OCI-LY3 (cell line): ENCODE results near the gene ADAMTSL5.

Experiments used
- EZH2phosphoT487 ChIP-seq: fragments of 200-600 bp; shearing (Covaris generic); IDR thresholded peaks from 2 replicates; pipeline ENCODE4 v1.6.1; 2018; ENCODE audit warnings: antibody characterized with exemption, mixed run types, low read depth
- TF ChIP-seq, protein P1 (sequence below): fragments of 200-600, 300-600 bp; sonication (generic); IDR thresholded peaks from 2 replicates; pipeline ENCODE4 v1.5.1; 2014; ENCODE audit warnings: antibody characterized with exemption, low read length, low read depth

GRCh38 chr19:1514986-1515721 is 2.3 kb upstream of the ADAMTSL5 start:
- TF ChIP-seq, protein P1, sequence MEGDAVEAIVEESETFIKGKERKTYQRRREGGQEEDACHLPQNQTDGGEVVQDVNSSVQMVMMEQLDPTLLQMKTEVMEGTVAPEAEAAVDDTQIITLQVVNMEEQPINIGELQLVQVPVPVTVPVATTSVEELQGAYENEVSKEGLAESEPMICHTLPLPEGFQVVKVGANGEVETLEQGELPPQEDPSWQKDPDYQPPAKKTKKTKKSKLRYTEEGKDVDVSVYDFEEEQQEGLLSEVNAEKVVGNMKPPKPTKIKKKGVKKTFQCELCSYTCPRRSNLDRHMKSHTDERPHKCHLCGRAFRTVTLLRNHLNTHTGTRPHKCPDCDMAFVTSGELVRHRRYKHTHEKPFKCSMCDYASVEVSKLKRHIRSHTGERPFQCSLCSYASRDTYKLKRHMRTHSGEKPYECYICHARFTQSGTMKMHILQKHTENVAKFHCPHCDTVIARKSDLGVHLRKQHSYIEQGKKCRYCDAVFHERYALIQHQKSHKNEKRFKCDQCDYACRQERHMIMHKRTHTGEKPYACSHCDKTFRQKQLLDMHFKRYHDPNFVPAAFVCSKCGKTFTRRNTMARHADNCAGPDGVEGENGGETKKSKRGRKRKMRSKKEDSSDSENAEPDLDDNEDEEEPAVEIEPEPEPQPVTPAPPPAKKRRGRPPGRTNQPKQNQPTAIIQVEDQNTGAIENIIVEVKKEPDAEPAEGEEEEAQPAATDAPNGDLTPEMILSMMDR, result no peak
- TF ChIP-seq EZH2phosphoT487, result no peak
